GM19035 (cell line): Measurements from ENCODE around the gene COL15A1.
"Not testable (repeated sequence)": the region's sequence is repeated elsewhere in the genome, so short reads cannot be mapped to it uniquely, and the experiment has no call there.

Source experiments
- ATAC-seq: cut with Tn5 transposase; IDR thresholded peaks from one replicate; pipeline ENCODE4 v1.9.1; 2021; ENCODE audit not compliant: unreplicated experiment

The COL15A1 gene

GRCh38 chr9:99010393-99010792, 66.7 kb downstream of the COL15A1 start:
- not testable (repeated sequence) for ATAC-seq

GRCh38 chr9:99011161-99011709, 67.5 kb downstream of the COL15A1 start:
- ATAC-seq = no peak

- no peak for ATAC-seq
Measured at GRCh38 chr9:99012957-99013512, 69.3 kb downstream of the COL15A1 start.

GRCh38 chr9:99013550-99013949, 69.8 kb downstream of the COL15A1 start:
- ATAC-seq = no peak

GRCh38 chr9:99015448-99015847, 71.7 kb downstream of the COL15A1 start:
- ATAC-seq = no peak

- no peak for ATAC-seq
Measured at GRCh38 chr9:99015890-99016289, 72.2 kb downstream of the COL15A1 start.

- ATAC-seq = no peak
Measured at GRCh38 chr9:99016681-99017387, 73.1 kb downstream of the COL15A1 start.

GRCh38 chr9:99018653-99019052, 74.9 kb downstream of the COL15A1 start:
- ATAC-seq = no peak

GRCh38 chr9:99019510-99020331, 76.0 kb downstream of the COL15A1 start:
- ATAC-seq = no peak

GRCh38 chr9:99020786-99021436, 77.2 kb downstream of the COL15A1 start:
- ATAC-seq = no peak

GRCh38 chr9:99021512-99021911, 77.8 kb downstream of the COL15A1 start:
- ATAC-seq = no peak

GRCh38 chr9:99023231-99023630, 79.5 kb downstream of the COL15A1 start:
- no peak for ATAC-seq

- ATAC-seq = no peak
Measured at GRCh38 chr9:99023831-99024230, 80.1 kb downstream of the COL15A1 start.

GRCh38 chr9:99024959-99025358, 81.3 kb downstream of the COL15A1 start:
- no peak for ATAC-seq

GRCh38 chr9:99025616-99026270, 82.0 kb downstream of the COL15A1 start:
- ATAC-seq = no peak

GRCh38 chr9:99026271-99026955, 82.7 kb downstream of the COL15A1 start:
- ATAC-seq = no peak

GRCh38 chr9:99026956-99027298, 83.2 kb downstream of the COL15A1 start:
- ATAC-seq = no peak

GRCh38 chr9:99027443-99027842, 83.7 kb downstream of the COL15A1 start:
- no peak for ATAC-seq

GRCh38 chr9:99029083-99029645, 85.5 kb downstream of the COL15A1 start:
- no peak for ATAC-seq

- no peak for ATAC-seq
Measured at GRCh38 chr9:99030092-99030511, 86.4 kb downstream of the COL15A1 start.
